Left lung (tissue), 10 donors: Measurements from ENCODE around the gene GOLM1. TPM values are rescaled to one million over a fixed set of nuclear protein-coding genes. Genes with fewer than 3 reads are reported as not detected.

ENCODE experiments used
- ATAC-seq: fragments of 200-7000 bp; cut with Tn5 transposase; one replicate; pipeline ENCODE4 v1.9.1; 2020; ENCODE audit warnings: moderate library complexity
- DNase-seq, 4 donors: peaks; one replicate each; pipeline ENCODE4 v3.0.0-alpha.2; 2013 to 2020
- H3K27ac ChIP-seq, 2 donors: fragments of 200-600 bp; sonication (generic) in 1 of 2; one replicate each; pipeline versions ENCODE4 v1.5.0 to v1.8.0; 2020 to 2021
- H3K27me3 ChIP-seq, 2 donors: fragments of 200-600 bp; sonication (generic) in 1 of 2; one replicate each; pipeline versions ENCODE4 v1.5.0 to v1.8.0; 2020 to 2021
- H3K36me3 ChIP-seq, 2 donors: fragments of 200-600 bp; sonication (generic) in 1 of 2; one replicate each; pipeline versions ENCODE4 v1.5.0 to v1.8.0; 2020 to 2021
- H3K4me1 ChIP-seq, 2 donors: fragments of 200-600 bp; one replicate each; pipeline ENCODE4 v1.8.0; 2021
- H3K4me3 ChIP-seq, 2 donors: fragments of 200-600 bp; sonication (generic) in 1 of 2; one replicate each; pipeline versions ENCODE4 v1.5.0 to v1.8.0; 2020 to 2021; ENCODE audit warnings: mild to moderate bottlenecking in 1 of 2
- H3K9me3 ChIP-seq, 2 donors: fragments of 200-600 bp; sonication (generic) in 1 of 2; one replicate each; pipeline versions ENCODE4 v1.5.0 to v1.8.0; 2020 to 2021
- intact Hi-C, 2 donors: fragments of 100-400 bp; cut with DNase I; formaldehyde crosslinking; loops; one replicate each; pipeline versions ENCODE4 v1.11.2 to v1.14.2; 2022
- polyA plus RNA-seq, 6 donors: library from polyadenylated mRNA; unstranded; fragments of 120-200 nt; gene quantifications; one replicate each; pipeline ENCODE4 v1.2.1, GENCODE V29; 2013; ENCODE audit not compliant: insufficient read length in 6 of 6
- total RNA-seq, 2 donors: library from RNA; stranded (reverse); fragmentation: NEBNext Ultra II Directional; extraction: Animal tissue kit (Norgen Biotek cat#: 25700); gene quantifications; one replicate each; pipeline ENCODE4 v1.2.1, GENCODE V29; 2021
- TF ChIP-seq, protein P1 (sequence below), 2 donors: fragments of 200-600 bp; sonication (generic) in 1 of 2; IDR thresholded peaks; one replicate each; pipeline versions ENCODE4 v1.5.0 to v1.8.0; 2021; ENCODE audit warnings: antibody characterized with exemption in 2 of 2
- donor health status: DM: no; HTN: yes; CAD: no.
- donor health status: DM: no; HTN: no; CAD: no.

Gene GOLM1
- total and polyA plus RNA-seq, 8 donors = 30.9 to 115 (median 111) TPM

DNA sequence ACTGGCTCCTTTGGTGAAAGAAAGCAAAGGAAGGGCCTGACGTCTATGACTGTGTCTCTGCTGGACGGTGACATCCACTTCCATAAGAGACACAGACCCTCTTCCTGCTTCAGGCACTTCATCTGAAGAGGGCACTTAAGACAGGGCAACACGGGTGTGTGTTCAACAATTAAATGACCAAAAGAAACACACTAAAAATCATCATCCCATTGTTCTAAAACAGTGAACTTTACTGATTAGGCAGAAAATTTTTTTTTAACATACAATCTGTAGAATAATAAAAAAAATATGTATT, 58.5 kb downstream of the GOLM1 start:
- Histone ChIP-seq H3K27me3 (no peaks in the 10 kb centered on the region), H3K36me3 (no peaks in the 10 kb centered on the region), H3K27ac (no peak overlapping the region), H3K4me1 (no peaks in the 10 kb centered on the region), H3K4me3 (no peak overlapping the region), H3K9me3 (no peaks in the 10 kb centered on the region)
- TF ChIP-seq, protein P1, sequence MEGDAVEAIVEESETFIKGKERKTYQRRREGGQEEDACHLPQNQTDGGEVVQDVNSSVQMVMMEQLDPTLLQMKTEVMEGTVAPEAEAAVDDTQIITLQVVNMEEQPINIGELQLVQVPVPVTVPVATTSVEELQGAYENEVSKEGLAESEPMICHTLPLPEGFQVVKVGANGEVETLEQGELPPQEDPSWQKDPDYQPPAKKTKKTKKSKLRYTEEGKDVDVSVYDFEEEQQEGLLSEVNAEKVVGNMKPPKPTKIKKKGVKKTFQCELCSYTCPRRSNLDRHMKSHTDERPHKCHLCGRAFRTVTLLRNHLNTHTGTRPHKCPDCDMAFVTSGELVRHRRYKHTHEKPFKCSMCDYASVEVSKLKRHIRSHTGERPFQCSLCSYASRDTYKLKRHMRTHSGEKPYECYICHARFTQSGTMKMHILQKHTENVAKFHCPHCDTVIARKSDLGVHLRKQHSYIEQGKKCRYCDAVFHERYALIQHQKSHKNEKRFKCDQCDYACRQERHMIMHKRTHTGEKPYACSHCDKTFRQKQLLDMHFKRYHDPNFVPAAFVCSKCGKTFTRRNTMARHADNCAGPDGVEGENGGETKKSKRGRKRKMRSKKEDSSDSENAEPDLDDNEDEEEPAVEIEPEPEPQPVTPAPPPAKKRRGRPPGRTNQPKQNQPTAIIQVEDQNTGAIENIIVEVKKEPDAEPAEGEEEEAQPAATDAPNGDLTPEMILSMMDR (IDR thresholded peaks at IDR 0.05) = no peak
- DNase-seq = no peak
- no peak for ATAC-seq
- intact Hi-C loops = no loop called here

DNA sequence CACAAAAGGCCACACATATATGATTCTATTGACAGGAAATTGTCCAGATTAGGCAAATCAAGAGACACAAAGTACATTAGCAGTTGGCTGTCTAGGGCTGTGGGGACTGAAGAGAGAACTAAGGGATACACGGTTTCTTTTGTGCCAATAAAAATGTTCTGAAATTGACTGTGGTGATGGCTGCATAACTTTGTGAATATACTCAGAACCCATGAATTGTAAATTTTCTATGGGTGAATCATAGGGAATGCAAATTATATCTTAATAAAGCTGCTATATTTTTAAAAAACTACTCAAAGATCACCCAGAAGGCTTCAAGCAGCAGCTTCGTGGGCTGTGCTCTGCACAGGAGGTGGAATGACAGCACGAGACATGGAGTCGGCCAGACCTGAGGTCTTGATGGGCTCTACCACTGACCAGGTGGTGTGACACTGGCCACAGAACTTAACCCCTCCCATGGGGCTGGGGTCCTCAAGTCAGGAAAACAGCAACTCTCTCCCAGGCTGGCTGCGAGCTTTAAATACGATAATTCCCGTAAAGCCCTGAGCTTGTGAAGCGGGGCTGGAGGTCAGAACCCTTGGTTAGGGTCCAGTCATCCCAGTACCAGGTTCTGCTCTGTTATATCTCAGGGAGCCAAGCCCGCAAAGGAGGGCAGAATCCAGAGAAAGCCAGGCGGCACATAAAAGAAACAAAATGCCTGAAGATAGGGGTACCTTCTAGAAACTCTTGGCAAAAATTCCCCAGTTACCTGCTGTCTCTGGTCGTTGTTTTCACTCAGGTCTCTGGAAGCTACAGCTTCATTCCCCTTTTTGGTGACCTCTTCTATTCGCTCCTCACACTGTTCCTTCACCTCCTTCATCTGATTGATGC, 59.1 kb downstream of the GOLM1 start:
- H3K4me3 ChIP-seq = no peak overlapping the region
- no peaks in the 10 kb centered on the region for H3K9me3 ChIP-seq
- no peaks in the 10 kb centered on the region for H3K4me1 ChIP-seq
- H3K36me3 ChIP-seq = no peaks in the 10 kb centered on the region
- no peak for DNase-seq
- no peaks in the 10 kb centered on the region for H3K27me3 ChIP-seq
- intact Hi-C loops = no loop called here
- H3K27ac ChIP-seq = no peak overlapping the region
- no peak for ATAC-seq
- TF ChIP-seq, protein P1 (IDR thresholded peaks at IDR 0.05) = no peak

DNA sequence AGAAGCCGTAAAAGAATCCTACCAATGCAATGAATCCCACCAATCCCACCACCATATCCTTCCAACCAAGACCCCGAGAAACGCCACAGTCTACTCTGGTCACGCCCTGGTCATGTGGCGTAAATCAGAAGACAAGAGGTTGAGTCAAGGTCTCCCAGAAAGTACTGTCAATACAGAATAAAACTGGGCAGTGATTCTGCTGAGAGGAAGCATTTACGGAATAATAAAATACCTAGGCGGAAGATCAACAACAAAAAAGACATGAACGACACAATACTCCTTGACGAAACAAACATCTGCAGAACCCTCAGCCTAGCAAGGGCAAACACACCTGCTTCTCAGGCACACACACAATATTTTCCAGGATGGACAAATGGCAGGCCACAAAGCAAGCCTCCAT, 62.8 kb downstream of the GOLM1 start:
- Histone ChIP-seq H3K4me1 (no peaks in the 10 kb centered on the region), H3K27ac (no peak overlapping the region), H3K9me3 (no peaks in the 10 kb centered on the region), H3K36me3 (no peaks in the 10 kb centered on the region), H3K27me3 (no peaks in the 10 kb centered on the region), H3K4me3 (no peak overlapping the region)
- DNase-seq (no peak), ATAC-seq (no peak)
- TF ChIP-seq, protein P1 (IDR thresholded peaks at IDR 0.05) = no peak
- intact Hi-C loops = no loop called here

DNA sequence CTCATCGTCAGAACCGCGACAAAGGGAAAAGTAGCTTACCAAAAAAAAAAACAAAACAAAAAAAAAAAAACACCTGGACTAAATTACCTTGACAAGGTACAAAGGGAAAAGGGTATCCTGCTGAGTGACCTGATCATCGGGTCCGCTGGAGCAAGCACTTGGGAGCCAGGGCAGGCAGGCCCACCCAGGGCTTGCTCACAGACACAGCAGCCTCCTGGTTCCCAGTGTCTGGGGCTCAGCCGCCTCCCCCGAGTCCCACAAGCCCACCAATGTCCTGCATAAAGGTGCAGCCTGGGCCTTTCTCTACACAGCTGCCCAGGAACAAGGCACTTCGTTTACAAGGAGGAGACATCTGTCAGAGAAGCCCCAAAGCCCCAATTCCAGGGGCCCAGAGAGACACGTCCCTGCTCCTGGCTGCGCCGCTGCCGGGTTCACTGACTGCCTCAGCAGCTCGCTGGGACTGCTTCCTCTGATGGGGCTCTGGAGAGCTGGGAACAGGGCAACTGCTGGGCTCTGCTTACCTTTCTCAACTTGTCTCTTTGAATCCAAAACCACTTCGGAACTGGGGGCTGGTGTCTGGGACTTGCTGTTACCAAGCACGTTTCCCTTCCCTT, 63.4 kb downstream of the GOLM1 start:
- intact Hi-C loops = no loop called here

More for the DNA sequence above, 63.4 kb downstream of the GOLM1 start:
- Histone ChIP-seq H3K4me1 (no peaks in the 10 kb centered on the region), H3K27ac (no peak overlapping the region), H3K36me3 (no peaks in the 10 kb centered on the region), H3K27me3 (no peaks in the 10 kb centered on the region), H3K9me3 (no peaks in the 10 kb centered on the region), H3K4me3 (no peak overlapping the region)
- TF ChIP-seq, protein P1 (IDR thresholded peaks at IDR 0.05) = no peak
- ATAC-seq = no peak
- DNase-seq = no peak
